Measurements from ENCODE around the gene CAPN5.
"Not testable (repeated sequence)": the region's sequence is repeated elsewhere in the genome, so short reads cannot be mapped to it uniquely, and the experiment has no call there.

Gene CAPN5

GRCh38 chr11:77040889-77041288 is 25.9 kb upstream of the CAPN5 start:
- no peak for FAIRE-seq
- DNase-seq (ENCODE audit: extremely low spot score, insufficient read length, low read depth), result no peak

DNA sequence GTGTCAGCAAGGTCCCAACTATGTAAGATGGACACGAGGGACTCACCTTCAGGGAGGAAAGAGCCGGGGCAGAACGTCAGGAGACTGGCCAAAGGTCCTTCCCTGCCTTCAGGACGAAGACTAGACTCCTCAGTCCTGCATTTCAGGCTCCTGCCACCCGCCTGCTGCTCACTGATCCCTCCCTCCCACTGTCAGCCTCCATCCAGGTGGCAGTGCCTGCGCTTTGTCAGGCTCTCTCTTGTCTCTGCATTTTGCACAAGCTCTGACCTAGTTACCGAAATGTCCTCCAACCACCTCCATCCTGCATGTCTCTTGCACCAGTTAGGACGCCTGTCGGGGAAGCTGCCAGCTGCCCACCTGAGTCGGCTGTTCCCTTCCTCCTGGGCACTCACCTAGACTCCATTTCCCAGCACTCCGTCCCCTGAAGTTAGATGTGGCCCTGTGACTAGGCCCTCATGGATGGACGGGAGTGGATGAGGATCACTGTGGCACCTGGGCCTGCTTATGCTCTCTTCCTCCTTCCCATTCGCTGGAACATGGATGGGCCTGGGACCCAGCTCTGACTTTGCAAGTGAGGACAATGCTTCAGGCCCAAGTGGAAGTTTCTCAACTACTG is 24.6 kb upstream of the CAPN5 start:
- FAIRE-seq (no peak), DNase-seq (ENCODE audit: extremely low spot score, insufficient read length, low read depth) (no peak)

DNA sequence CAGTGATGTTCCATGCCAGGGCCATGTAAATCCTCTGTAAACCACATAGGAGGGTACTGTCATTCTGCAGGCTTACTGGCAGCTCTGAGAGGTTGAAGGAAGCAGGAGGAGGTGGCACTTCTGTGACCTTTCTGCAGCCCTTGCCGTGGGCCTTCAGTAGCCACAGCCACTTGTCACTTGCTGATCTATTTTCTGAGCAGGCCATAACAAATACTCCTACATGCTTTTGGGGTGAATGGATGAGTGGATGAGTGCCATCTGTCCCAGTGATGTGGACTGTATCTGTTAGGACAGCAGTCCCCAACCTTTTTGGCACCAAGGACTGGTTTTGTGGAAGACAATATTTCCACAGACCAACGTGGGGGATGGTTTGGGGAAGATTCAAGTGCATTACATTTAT is 22.4 kb upstream of the CAPN5 start:
- no peak for DNase-seq (ENCODE audit: extremely low spot score, insufficient read length, low read depth)
- FAIRE-seq, result no peak

- DNase-seq (ENCODE audit: extremely low spot score, insufficient read length, low read depth), result no peak
- no peak for FAIRE-seq
Measured at GRCh38 chr11:77044886-77045285, 21.9 kb upstream of the CAPN5 start.

- DNase-seq (ENCODE audit: extremely low spot score, insufficient read length, low read depth) (peak; percentile 57), FAIRE-seq (no peak)
Measured at GRCh38 chr11:77046060-77046501, 20.7 kb upstream of the CAPN5 start.

GRCh38 chr11:77047007-77047927 is 19.5 kb upstream of the CAPN5 start:
- DNase-seq (ENCODE audit: extremely low spot score, insufficient read length, low read depth), result peak; percentile 49
- peak; percentile 91 for FAIRE-seq

GRCh38 chr11:77047928-77048446 is 18.8 kb upstream of the CAPN5 start:
- FAIRE-seq; DNase-seq (ENCODE audit: extremely low spot score, insufficient read length, low read depth): not testable (repeated sequence)

GRCh38 chr11:77049026-77049425 is 17.7 kb upstream of the CAPN5 start:
- no peak for DNase-seq (ENCODE audit: extremely low spot score, insufficient read length, low read depth)
- FAIRE-seq, result no peak

DNA sequence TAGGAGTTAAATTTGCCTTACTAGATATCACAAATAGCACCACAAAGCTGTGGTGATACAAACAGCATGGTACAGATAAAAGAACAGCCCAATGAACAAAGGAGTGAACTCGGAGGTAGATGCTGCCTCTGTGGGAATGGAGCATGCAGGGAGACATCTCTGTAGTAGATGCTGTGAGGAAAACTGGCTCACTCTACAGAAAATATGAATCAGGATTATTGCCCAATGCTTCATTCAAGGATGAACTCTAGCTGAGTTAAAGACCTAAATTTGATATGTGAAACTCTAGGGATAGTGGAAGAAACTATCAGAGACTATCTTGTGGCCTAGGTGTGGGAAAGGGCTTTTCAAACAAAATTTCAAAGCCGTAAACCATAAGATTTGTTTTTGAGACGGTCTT is 15.3 kb upstream of the CAPN5 start:
- FAIRE-seq, result no peak
- no peak for DNase-seq (ENCODE audit: extremely low spot score, insufficient read length, low read depth)

- no peak for DNase-seq (ENCODE audit: extremely low spot score, insufficient read length, low read depth)
- FAIRE-seq, result no peak
Measured at GRCh38 chr11:77052518-77052917, 14.3 kb upstream of the CAPN5 start.

- FAIRE-seq, result no peak
- DNase-seq (ENCODE audit: extremely low spot score, insufficient read length, low read depth), result no peak
Measured at GRCh38 chr11:77053217-77054015, 13.4 kb upstream of the CAPN5 start.

GRCh38 chr11:77054084-77054483 is 12.7 kb upstream of the CAPN5 start:
- DNase-seq (ENCODE audit: extremely low spot score, insufficient read length, low read depth) (no peak), FAIRE-seq (no peak)

DNA sequence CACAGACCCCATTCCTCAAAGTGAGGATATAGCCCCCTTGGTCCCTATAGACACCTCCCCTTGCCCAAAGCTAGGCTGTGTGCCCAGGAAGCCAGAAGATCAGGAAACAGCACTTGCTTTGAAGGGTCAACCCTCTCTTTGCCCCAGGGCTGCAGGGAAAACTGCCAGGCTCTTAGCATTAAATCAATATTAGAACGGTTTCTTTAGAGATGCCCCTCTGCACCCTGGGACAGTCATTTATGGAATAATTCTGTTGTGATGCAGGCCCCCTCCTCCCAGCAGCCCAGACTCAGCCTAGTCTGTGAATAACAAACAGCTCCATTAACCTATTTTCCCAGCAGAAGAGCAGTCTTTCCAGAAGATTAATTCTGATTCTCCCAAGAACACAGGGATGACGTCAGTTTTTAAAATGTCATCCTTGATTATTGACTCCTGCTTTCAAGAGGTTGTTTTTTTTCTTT is 11.6 kb upstream of the CAPN5 start:
- FAIRE-seq (no peak), DNase-seq (ENCODE audit: extremely low spot score, insufficient read length, low read depth) (no peak)

GRCh38 chr11:77055913-77056312 is 10.9 kb upstream of the CAPN5 start:
- DNase-seq (ENCODE audit: extremely low spot score, insufficient read length, low read depth) (no peak), FAIRE-seq (no peak)

DNA sequence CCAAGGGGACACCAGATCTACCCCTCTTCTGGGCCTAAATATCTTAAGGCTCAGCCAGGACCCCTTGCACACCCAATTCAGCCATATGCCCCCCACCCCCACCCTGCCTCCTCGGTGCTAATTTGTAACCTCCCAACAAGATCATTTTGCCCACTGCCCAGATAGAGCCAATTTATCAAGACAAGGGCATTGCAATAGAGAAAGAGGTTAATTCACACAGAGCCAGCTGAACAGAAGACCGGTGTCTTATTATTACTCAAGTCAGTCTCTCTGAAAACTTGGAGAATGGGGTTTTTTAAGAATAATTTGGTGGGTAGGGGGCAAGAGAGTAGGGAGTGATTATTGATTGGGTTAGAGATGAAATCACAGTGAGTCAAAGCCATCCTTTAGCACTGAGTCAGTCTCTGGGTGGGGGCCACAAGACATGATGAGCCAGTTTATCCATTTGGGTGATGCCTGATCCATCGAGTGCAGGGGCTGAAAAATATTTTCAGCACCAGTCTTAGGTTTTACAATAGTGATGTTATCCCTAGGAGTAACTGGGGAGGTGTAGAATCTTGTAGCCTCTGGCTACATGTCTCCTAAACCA is 9.9 kb upstream of the CAPN5 start:
- no peak for DNase-seq (ENCODE audit: extremely low spot score, insufficient read length, low read depth)
- no peak for FAIRE-seq

DNA sequence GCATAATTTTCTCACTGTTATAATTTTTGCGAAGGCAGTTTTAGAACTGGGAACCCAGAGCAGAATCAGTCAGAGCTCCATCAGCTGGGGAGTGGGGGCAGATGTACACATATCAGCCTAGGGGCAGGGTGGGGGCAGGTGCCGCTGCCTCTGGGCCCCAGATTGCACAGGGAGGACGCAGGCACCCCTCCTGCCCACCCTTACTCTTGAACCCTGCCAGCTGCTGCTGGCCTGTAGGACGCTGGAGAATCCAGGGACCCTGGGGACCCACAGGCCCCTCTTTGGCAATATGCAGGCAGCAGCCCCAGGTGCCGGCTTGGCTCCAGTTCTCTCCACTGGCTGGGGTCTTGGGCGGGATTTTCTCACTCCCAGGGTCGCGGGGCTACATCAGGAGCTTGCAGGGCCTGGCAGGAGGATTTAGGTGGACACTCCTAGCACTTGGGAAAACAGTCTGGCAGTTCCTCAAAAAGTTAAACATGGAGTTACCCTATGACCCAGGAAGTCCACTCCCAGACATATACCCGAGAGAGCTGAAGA is 8.8 kb upstream of the CAPN5 start:
- no peak for FAIRE-seq
- DNase-seq (ENCODE audit: extremely low spot score, insufficient read length, low read depth), result no peak

- no peak for FAIRE-seq
- DNase-seq (ENCODE audit: extremely low spot score, insufficient read length, low read depth), result no peak
Measured at GRCh38 chr11:77058900-77059299, 7.9 kb upstream of the CAPN5 start.

- no peak for DNase-seq (ENCODE audit: extremely low spot score, insufficient read length, low read depth)
- FAIRE-seq, result no peak
Measured at GRCh38 chr11:77059806-77060205, 7.0 kb upstream of the CAPN5 start.

DNA sequence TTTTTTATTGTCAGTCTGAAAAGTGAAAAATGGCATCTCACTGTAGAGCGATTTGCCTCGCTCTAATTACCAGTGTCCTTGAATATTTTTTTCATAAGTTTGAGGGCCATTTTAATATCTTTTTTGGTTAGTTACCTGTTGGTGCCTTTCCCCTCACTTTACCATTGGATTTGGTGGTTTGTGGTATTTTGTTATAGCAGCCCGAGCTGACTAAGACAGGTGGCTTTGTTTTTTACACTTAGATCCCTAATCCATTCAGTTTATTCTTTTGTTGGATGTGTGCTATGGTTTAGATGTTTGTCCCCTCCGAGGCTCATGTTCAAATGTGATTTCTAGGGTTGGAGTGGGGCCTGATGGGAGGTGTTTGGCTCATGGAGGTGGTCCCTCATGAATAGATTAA is 6.5 kb upstream of the CAPN5 start:
- FAIRE-seq (no peak), DNase-seq (ENCODE audit: extremely low spot score, insufficient read length, low read depth) (no peak)

GRCh38 chr11:77061258-77061657 is 5.5 kb upstream of the CAPN5 start:
- DNase-seq (ENCODE audit: extremely low spot score, insufficient read length, low read depth); FAIRE-seq: not testable (repeated sequence)
